ENCODE results near the gene TRPC3.
A peak's percentile ranks its signal among the peaks of the same experiment; 100 is the strongest.

The TRPC3 gene

DNA sequence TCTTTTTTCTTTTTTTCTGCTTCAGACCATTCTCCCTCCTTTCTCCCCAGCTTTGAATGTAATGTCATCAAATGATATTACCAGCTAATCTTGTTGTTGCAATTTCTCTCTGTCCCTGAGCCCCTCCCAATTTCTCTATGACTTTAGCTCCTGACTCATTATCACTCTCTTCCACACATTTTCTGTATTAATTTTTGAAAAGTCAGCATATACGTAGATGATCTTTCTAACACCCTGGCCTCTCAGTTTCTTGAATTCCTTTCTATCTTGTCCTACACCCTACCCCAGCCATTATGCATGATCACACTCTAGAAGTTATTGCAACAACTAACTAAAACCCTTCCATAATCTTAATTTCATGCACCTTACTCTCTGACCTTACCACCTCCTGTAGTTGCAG is 13.1 kb upstream of the TRPC3 start:
- TF ChIP-seq ZNF274 (IDR thresholded peaks at IDR 0.05; ENCODE audit: low read depth, low read length), result no peak
- no peak overlapping the region for H3K4me3 ChIP-seq (ENCODE audit: low read length)

DNA sequence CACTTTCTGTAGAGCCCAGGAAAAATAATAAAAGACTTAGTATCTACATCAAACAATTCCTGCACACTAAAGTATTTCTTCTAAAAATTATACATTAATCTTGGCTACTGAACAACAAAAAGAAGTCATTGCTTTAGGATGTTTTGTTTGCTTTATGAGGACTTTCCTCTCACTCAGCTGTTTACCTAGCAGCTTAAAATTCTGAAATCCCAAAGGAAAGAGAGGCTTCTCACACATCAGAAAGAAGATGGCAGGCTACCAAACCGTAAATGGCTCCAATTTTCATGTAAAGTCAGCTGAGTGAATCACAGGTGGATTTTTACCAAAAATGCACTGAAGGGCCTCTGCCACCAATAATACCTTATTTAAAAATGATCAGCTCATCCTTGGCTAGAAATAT is 9.0 kb upstream of the TRPC3 start:
- no peak overlapping the region for H3K4me3 ChIP-seq (ENCODE audit: low read length)
- no peak for TF ChIP-seq ZNF274 (IDR thresholded peaks at IDR 0.05; ENCODE audit: low read depth, low read length)

DNA sequence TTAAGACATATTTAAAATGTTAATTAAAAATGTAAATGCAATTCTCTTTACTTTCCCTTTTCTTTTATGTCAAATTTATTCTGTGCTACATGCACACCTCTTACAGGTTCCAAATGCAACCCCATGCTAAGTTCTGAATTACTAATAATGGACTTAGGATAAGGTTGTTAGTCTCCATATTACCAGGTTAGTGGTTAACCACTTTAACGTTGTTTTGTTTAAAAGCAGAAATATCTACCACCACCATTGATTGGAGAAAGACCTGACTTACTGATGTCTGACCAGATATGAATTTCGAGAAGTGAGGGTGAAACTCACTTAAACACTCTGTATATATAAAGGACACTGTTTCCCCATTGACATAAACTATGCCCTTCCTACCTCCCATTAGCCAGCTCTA is 6.9 kb upstream of the TRPC3 start:
- no peak overlapping the region for H3K4me3 ChIP-seq (ENCODE audit: low read length)
- no peak for TF ChIP-seq ZNF274 (IDR thresholded peaks at IDR 0.05; ENCODE audit: low read depth, low read length)

DNA sequence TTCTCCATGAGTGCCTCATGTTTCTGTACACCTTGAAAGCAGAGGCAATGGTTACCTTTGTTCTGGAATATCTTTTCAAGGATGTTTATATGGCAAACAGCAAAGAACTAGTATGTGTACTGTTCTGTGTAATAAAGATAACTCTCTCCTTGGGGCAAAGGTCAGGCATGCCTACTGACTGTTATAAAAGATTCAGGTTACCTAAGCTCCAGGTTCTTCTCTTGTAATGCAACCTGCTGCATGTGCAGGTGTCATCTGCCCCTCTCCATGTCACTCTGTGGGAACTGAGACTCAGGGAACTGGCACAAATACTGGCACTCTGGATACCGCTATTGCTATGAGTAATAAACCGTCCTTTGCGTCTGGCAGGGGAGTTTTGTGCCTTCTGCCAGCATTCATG is 5.4 kb upstream of the TRPC3 start:
- TF ChIP-seq ZNF274 (IDR thresholded peaks at IDR 0.05; ENCODE audit: low read depth, low read length), result no peak
- no peak overlapping the region for H3K4me3 ChIP-seq (ENCODE audit: low read length)

DNA sequence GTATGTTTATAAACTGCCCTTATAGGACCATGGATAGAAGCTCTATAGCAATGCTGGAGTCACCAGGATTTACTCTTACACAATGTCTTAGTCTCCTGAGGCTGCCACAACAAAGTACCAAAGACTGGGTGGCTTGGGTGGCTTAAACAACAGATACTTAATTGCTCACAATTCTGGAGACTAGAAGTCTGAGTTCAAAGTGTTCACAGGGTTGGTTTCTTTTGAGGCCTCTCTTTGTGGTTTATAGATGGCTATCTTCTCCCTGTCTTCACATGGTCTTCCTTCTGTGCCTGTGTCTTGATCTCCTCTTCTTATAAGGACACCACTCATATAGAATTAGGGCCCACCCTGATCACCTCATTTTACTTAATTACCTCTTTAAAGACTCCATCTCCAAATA is 2.0 kb upstream of the TRPC3 start:
- H3K4me3 ChIP-seq (ENCODE audit: low read length), result no peak overlapping the region
- TF ChIP-seq ZNF274 (IDR thresholded peaks at IDR 0.05; ENCODE audit: low read depth, low read length), result no peak

DNA sequence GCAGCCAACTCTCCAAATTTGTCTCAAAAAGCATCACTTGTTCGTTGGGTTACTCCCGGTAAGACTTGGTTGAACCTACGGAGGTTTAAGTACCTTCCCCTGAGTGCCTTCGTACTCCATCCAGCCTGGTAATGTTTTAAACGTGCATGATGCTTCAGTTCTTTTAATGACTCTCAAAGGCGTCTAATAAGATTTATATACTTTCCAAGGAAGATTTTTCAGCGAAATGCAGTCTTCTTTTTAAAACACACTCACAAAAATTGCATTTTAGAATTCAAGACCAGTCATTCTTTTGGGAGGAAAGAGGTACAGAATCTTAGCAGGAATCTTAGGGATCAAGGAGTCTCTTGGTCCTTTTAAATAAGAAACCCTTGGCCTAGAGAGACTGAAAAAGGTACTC is 430 bp upstream of the TRPC3 start:
- TF ChIP-seq ZNF274 (IDR thresholded peaks at IDR 0.05; ENCODE audit: low read depth, low read length), result no peak
- H3K4me3 ChIP-seq (ENCODE audit: low read length), result no peak overlapping the region

DNA sequence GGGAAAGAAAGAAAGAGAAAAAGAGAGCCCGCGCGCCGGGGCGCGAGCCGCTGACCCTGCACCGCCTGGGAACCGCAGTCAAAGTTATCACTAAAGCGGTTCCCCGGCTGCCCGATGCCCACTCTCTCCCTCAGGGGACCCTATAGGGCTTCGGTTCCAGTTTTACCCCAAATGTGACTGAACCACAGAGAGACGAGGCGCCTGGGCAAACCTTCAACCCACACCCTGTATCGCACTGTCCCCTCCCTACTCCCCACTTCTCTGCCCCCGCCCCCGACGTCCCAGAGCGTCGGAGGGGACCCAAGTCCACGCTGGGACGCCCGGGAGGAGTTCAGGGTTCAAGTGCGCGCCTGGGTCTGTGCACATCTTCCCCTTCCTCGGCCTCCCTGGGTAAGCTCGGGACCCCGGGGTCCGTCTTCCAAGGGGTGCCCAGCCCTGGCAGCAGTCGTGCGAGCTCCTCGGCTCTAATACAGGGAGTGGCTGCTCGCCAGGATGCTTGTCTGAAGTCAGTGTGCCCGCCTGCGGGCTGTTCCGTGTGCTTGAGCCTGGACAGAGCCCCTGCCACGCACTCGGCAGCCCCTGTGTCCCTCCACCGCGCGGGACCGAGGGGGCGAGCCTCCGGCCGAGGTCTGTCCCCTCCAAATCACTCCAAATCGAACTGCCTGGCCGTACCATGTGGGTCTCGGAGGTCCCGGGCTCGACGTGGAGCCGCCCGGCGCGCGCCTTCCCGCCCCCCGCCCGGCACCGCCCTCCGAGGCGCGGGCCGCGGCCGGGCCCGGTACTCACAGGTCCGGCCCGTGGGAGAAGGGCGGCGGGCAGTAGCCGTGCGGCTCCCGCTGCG is 960 bp downstream of the TRPC3 start:
- no peak for TF ChIP-seq ZNF274 (IDR thresholded peaks at IDR 0.05; ENCODE audit: low read depth, low read length)
- H3K4me3 ChIP-seq (ENCODE audit: low read length), result peak overlapping the region; percentile 62

DNA sequence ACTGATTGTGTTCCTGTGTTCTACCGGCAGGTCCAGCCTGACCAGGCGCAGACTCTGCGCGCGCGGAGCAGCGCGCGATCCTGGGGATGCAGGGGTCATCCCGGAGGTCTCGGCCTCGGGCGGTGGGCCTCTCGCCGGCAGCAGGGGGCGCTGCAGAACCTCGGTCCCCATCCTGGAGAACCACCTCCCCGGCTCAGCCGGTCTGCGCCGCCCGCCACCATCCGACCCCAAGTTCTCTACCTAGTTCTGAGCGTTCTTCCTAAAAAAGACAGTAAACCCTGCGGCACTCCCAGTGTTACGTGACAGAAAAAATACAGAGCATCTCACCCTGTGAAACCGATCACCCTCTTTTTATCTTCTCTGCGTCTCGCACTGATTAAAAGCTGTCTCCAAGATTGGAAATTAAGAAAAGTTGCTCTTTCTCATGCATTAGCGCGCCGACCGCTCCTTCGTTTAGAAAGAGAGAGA is 1.6 kb downstream of the TRPC3 start:
- TF ChIP-seq ZNF274 (IDR thresholded peaks at IDR 0.05; ENCODE audit: low read depth, low read length), result no peak
- H3K4me3 ChIP-seq (ENCODE audit: low read length), result peak overlapping the region; percentile 62

DNA sequence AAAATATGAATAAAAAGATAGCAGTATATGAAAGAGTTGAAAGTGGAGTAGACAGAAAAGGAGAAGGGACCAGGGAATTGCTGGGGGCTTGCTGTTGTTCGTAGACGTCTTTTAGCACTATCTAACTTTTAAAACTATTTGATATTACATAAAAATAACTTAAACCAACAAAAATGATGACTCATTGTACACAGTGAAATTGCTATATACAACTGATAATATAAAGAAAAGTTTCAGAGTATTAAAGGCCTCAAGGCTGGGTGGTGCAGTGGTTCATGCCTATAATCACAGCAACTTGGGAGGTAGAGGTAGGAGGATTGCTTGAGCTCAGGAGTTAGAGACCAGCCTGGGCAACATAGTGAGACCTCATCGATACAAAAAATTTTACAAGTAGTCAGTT is 5.2 kb downstream of the TRPC3 start:
- TF ChIP-seq ZNF274 (IDR thresholded peaks at IDR 0.05; ENCODE audit: low read depth, low read length), result no peak
- H3K4me3 ChIP-seq (ENCODE audit: low read length), result no peak overlapping the region

DNA sequence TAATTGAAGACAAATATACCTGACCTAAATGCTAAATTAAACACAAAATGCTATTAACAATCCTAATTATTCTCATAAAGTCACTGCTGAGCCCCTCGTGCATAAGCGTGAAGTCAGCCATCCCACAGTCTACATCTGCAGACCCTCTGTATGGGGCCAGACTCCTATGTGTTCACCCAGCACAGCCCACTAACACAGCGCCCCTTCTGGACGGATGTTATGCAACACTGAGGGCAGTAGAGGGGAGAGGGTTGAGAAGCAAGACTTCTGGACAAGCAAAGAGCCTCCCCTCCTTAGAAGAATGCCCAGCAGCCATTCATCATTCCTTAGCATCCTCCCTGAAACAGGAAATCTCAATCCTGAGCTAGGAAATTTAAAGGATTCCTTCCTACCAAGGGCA is 7.9 kb downstream of the TRPC3 start:
- H3K4me3 ChIP-seq (ENCODE audit: low read length), result no peak overlapping the region
- no peak for TF ChIP-seq ZNF274 (IDR thresholded peaks at IDR 0.05; ENCODE audit: low read depth, low read length)

DNA sequence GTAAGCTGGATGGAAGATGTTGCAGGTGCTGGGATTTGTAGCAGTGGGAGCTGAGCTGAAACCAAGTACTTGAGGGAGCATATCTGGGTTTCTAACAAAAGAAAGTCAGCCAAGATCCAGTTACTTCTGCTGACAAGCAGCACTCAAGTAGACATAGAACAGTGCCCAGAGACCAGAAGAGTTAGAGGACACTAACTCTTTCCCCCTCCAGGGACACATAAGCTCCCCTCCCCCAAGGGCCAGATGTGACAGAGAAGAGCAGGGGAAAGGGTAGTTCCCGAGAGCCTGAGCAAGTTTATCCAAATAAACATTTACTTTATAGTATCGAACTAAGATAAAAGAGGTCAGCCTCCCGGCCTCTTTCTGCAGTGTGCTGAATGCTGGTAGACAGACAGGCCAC is 12.2 kb downstream of the TRPC3 start:
- no peak for TF ChIP-seq ZNF274 (IDR thresholded peaks at IDR 0.05; ENCODE audit: low read depth, low read length)
- H3K4me3 ChIP-seq (ENCODE audit: low read length), result no peak overlapping the region

DNA sequence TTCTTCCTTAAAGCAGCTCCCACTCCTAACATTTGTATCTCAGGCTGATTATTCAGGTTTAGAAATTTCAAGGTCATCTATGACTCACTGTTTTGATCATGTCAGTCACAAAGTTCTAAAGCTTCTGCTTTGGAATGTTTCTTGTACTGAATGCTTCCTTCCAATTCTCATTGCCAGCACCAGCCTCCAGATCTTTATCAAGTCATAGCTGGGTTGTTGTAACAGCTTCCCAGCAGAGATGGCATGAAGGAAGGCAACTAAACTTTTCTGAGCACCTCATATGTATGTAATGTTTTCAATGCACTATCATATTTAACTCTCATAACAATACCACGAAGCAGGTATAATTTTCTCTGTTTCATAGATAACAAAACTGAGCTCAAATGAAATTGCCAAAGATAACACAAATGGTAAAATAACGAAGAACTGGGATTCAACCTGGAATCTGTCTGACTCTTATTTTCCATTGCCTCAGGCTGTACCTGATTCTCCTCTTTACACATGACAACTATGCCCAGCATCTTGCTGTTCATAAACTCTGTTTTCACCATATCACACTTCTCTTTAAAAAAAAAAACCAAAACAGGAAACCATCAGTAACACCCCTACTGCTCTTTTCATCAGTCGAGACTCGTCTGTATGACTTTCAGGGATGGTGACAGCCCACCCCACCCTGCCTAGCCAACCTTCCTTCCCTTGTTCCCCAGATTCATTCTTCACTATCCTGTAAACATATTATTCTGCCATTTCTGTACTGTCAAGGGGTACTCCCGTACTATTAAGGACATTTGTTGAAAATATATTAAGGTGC is 13.4 kb downstream of the TRPC3 start:
- no peak for TF ChIP-seq ZNF274 (IDR thresholded peaks at IDR 0.05; ENCODE audit: low read depth, low read length)
- no peak overlapping the region for H3K4me3 ChIP-seq (ENCODE audit: low read length)

DNA sequence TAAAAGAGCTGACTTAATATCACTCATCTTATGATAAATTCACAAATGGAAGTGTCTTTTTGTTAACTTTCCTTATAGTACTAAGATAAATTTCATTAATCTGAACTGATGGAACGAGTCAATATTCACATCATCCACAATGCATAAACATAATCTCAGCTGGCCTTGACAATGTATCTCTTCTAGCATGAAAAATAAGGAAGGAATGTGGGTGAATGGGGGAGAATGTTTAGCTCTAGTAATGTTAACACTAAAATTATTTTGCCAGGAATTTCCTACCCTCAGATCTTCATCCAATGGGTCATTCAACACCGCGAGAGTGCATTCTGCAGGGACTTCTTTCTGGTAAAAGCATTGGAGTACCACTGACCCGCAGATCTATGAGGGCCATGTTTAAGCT is 15.8 kb downstream of the TRPC3 start:
- TF ChIP-seq ZNF274 (IDR thresholded peaks at IDR 0.05; ENCODE audit: low read depth, low read length), result no peak
- no peak overlapping the region for H3K4me3 ChIP-seq (ENCODE audit: low read length)

DNA sequence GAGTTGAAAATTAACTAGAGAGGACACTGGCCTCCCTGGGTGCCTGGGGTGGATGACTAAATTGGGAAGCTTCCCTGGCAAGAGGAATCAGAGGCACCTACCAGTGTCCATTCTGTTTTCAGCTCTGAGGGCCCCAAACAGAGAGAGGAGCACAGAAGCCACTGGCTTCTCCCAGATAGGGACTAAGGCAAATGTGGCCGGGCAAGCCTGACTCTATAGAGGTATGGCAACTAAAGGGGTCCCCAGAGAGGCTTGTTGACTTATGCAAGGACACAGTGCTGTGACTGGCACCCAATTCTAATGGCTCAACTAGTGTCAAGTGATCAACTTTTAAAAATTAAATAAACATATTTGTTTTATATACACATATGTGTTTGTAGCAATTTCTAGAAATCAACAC is 17.2 kb downstream of the TRPC3 start:
- TF ChIP-seq ZNF274 (IDR thresholded peaks at IDR 0.05; ENCODE audit: low read depth, low read length), result no peak
- H3K4me3 ChIP-seq (ENCODE audit: low read length), result no peak overlapping the region

All from GM08714 (cell line).